Loucy (cell line): Measurements from ENCODE around the gene CAPS.

ENCODE experiments used
- H2AFZ ChIP-seq: fragments of 200-600 bp; sonication (generic); 2 replicates; pipeline ENCODE4 v1.6.0; 2016; ENCODE audit warnings: antibody characterized with exemption, mild to moderate bottlenecking, low read length, moderate library complexity
- H3F3A ChIP-seq: fragments of 200-600 bp; 2 replicates; pipeline ENCODE4 v1.6.0; 2016; ENCODE audit warnings: antibody characterized with exemption, low read depth, mild to moderate bottlenecking
- H3K27me3 ChIP-seq: fragments of 200-600 bp; sonication (generic); 2 replicates; pipeline ENCODE4 v1.6.1; 2014; ENCODE audit warnings: low read length, mild to moderate bottlenecking; ENCODE audit not compliant: insufficient read depth, poor library complexity, severe bottlenecking
- H3K36me3 ChIP-seq: fragments of 200-600 bp; sonication (generic); 2 replicates; pipeline ENCODE4 v1.6.1; 2016; ENCODE audit warnings: low read length; ENCODE audit not compliant: insufficient read depth
- H3K4me1 ChIP-seq: fragments of 200-600 bp; sonication (generic); 2 replicates; pipeline ENCODE4 v1.5.1; 2014; ENCODE audit warnings: low read length, mild to moderate bottlenecking; ENCODE audit not compliant: insufficient read depth, poor library complexity, severe bottlenecking
- H3K4me2 ChIP-seq: fragments of 200-600 bp; sonication (generic); 2 replicates; pipeline ENCODE4 v1.6.0; 2014; ENCODE audit warnings: antibody characterized with exemption, low read length, low read depth, mild to moderate bottlenecking; ENCODE audit not compliant: poor library complexity, severe bottlenecking
- H3K4me3 ChIP-seq: fragments of 200-600 bp; sonication (generic); 2 replicates; pipeline ENCODE4 v1.5.1; 2014; ENCODE audit warnings: low read length, mild to moderate bottlenecking, mixed read lengths; ENCODE audit not compliant: poor library complexity, severe bottlenecking
- H3K79me2 ChIP-seq: fragments of 200-600 bp; sonication (generic); 2 replicates; pipeline ENCODE4 v1.6.1; 2014; ENCODE audit warnings: low read length; ENCODE audit not compliant: insufficient read depth
- H3K9ac ChIP-seq: fragments of 200-600 bp; sonication (generic); 2 replicates; pipeline ENCODE4 v1.6.0; 2014; ENCODE audit warnings: mild to moderate bottlenecking, low read depth, low read length, moderate library complexity; ENCODE audit not compliant: poor library complexity, severe bottlenecking
- H3K9me2 ChIP-seq: fragments of 200-600 bp; sonication (generic); replicated peaks from 2 replicates; pipeline ENCODE4 v1.6.1; 2016; ENCODE audit warnings: low read depth, low read length, mixed read lengths
- H3K9me3 ChIP-seq: fragments of 200-600 bp; sonication (generic); 2 replicates; pipeline ENCODE4 v1.6.1; 2014; ENCODE audit warnings: mild to moderate bottlenecking, antibody characterized with exemption, low read length, low read depth; ENCODE audit not compliant: insufficient read depth
- H4K20me1 ChIP-seq: fragments of 200-600 bp; sonication (generic); 2 replicates; pipeline ENCODE4 v1.6.0; 2014; ENCODE audit warnings: antibody characterized with exemption, low read length, mild to moderate bottlenecking; ENCODE audit not compliant: insufficient read depth, poor library complexity, severe bottlenecking
- EZH2phosphoT487 ChIP-seq: fragments of 200-600 bp; IDR thresholded peaks from 2 replicates; pipeline ENCODE4 v1.6.1; 2018; ENCODE audit warnings: antibody characterized with exemption, mild to moderate bottlenecking, moderate library complexity, borderline replicate concordance
- TF ChIP-seq, protein P1 (sequence below): fragments of 200-600 bp; sonication (generic); conservative IDR thresholded peaks from 2 replicates; pipeline ENCODE4 v1.5.1; 2014; ENCODE audit warnings: mild to moderate bottlenecking, antibody characterized with exemption, low read length

Gene CAPS

DNA sequence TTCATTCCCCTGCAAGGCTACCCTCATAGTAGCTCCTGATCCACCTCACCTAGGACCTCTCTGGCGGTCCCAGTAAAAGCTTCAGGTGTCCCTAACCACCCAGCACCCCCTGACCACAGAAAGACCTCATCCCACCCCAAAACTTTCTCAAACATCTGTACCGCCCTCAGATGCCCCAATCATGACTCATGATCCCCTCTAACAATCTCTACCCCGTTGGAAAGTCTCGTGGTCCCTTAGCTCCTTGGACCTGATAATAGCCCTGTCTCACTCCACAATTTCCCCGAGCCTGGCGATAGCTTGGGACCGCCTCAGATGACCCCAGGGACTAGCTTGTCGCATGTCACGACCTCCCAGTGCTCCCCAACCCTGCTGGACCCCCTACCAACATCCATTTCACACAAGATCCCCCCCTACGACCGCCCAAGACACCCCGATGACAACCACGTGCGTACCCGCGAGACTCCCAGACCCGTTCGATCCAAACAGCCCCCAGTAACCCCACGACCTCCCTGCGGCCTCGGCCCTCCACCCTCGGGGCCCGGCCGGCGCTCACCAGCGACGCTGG is 10.9 kb upstream of the CAPS start:
- H4K20me1 ChIP-seq, result peaks cover 27% of the 10 kb centered on the region
- H3F3A ChIP-seq, result no peaks in the 10 kb centered on the region
- H3K4me1 ChIP-seq, result peaks cover 18% of the 10 kb centered on the region
- H3K27me3 ChIP-seq, result no peaks in the 10 kb centered on the region
- H3K9me3 ChIP-seq, result no peaks in the 10 kb centered on the region
- H3K9me2 ChIP-seq, result no peaks in the 10 kb centered on the region
- H3K36me3 ChIP-seq, result no peaks in the 10 kb centered on the region
- H3K4me2 ChIP-seq, result peak overlapping the region; percentile 81
- peak overlapping the region; percentile 95 for H3K9ac ChIP-seq
- H2AFZ ChIP-seq, result peak overlapping the region; percentile 95
- peaks cover 43% of the 10 kb centered on the region for H3K79me2 ChIP-seq
- peak overlapping the region; percentile 91 for H3K4me3 ChIP-seq
- TF ChIP-seq, protein P1, sequence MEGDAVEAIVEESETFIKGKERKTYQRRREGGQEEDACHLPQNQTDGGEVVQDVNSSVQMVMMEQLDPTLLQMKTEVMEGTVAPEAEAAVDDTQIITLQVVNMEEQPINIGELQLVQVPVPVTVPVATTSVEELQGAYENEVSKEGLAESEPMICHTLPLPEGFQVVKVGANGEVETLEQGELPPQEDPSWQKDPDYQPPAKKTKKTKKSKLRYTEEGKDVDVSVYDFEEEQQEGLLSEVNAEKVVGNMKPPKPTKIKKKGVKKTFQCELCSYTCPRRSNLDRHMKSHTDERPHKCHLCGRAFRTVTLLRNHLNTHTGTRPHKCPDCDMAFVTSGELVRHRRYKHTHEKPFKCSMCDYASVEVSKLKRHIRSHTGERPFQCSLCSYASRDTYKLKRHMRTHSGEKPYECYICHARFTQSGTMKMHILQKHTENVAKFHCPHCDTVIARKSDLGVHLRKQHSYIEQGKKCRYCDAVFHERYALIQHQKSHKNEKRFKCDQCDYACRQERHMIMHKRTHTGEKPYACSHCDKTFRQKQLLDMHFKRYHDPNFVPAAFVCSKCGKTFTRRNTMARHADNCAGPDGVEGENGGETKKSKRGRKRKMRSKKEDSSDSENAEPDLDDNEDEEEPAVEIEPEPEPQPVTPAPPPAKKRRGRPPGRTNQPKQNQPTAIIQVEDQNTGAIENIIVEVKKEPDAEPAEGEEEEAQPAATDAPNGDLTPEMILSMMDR, result no peak
- no peak for TF ChIP-seq EZH2phosphoT487

DNA sequence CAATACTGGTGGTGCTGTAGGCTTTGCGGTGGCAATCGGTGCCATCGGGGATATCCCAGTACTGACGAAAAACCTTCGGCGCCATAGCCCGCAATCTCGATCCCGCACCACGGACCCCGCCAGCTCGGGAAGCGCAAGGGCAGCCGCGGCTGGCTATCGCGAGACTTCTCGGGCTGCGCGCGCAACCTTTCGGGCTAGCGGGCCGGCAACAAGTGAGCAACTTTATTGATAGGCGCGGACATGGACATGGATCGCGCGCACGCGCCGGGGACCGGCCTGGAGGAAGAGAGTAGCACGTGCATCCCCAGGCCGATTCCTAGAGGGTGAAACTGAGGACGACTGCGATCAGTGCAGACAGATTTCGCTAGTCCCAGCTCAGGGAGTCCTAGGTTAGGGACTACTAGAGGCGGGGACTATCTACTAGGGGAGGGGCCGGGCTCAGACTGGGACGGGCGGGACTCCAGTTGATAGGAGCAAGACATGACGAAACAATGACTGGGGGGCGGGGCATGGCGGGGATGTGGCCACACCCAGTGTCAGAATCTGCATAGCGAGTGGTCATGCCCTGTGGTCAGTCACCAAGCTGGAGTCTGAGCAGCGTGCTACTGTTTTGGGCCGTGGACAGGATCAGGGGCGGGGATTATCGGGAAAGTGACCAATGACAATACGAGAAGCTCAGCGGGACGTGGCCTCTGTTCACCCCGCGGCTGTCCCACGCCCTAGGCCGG is 10.3 kb upstream of the CAPS start, which contains the start of gene NDUFA11:
Gene NDUFA11 (minus strand): TSS at position 167 of the 728 bp plus-strand sequence. CDS start 82 bp downstream, at position 85.
- peaks cover 26% of the 10 kb centered on the region for H4K20me1 ChIP-seq
- peak within 1 kb of the TSS; percentile 95 for H2AFZ ChIP-seq
- no peaks in the 10 kb centered on the region for H3K27me3 ChIP-seq
- no peaks in the 10 kb centered on the region for H3K36me3 ChIP-seq
- H3K79me2 ChIP-seq, result peaks cover 38% of the 10 kb centered on the region
- no peaks in the 10 kb centered on the region for H3K9me3 ChIP-seq
- peak within 1 kb of the TSS; percentile 95 for H3K4me3 ChIP-seq
- H3K9ac ChIP-seq, result peak within 1 kb of the TSS; percentile 95
- no peaks in the 10 kb centered on the region for H3K9me2 ChIP-seq
- H3F3A ChIP-seq, result no peaks in the 10 kb centered on the region
- TF ChIP-seq, protein P1, result no peak
- TF ChIP-seq EZH2phosphoT487, result no peak
- peak within 1 kb of the TSS; percentile 81 for H3K4me2 ChIP-seq
- H3K4me1 ChIP-seq, result peaks cover 18% of the 10 kb centered on the region

DNA sequence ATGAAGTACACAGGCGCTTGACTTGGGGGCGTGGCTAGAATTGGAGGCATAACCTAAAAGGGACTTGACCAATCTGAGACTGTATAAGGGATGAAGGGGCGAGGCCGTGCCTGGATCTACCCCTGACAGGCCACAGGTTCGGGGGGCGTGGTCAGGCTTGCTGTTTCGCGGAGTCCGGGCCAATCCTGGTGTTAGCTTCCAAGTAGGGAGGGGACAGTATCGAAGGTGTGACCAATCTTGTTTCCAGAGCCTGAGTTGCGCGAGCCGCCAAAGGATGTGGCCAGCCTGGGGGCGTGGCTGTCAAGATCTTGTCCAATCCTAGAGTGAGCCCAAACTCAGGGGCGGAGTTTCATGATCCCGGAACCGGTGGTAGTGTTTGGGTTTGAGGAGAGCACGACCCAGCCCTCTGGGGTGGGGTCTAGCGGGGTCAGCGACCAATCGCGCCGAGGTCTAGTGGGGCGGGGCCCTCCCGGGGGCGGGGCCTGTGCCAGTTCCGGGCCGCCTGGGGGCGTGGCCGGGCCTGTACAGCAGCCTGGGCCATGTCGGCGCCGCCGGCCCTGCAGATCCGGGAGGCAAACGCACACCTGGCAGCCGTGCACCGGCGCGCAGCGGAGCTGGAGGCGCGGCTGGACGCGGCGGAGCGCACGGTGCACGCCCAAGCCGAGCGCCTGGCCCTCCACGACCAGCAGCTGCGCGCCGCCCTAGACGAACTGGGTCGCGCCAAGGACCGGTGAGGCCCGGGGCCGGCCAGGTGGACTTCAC is 9.5 kb upstream of the CAPS start, which contains the start of gene VMAC:
Gene VMAC (plus strand): TSS at position 521 of the 762 bp plus-strand sequence. CDS start 19 bp downstream, at position 540.
- Histone ChIP-seq H3K4me3 (peak within 1 kb of the TSS; percentile 95), H4K20me1 (peaks cover 26% of the 10 kb centered on the region), H3K27me3 (no peaks in the 10 kb centered on the region), H3K9ac (peak within 1 kb of the TSS; percentile 95), H3K9me3 (no peaks in the 10 kb centered on the region), H3K36me3 (no peaks in the 10 kb centered on the region), H3F3A (no peaks in the 10 kb centered on the region), H2AFZ (peak within 1 kb of the TSS; percentile 95), H3K79me2 (peaks cover 38% of the 10 kb centered on the region), H3K4me2 (peak within 1 kb of the TSS; percentile 82), H3K9me2 (no peaks in the 10 kb centered on the region), H3K4me1 (peaks cover 18% of the 10 kb centered on the region)
- TF ChIP-seq EZH2phosphoT487, result no peak
- TF ChIP-seq, protein P1, result no peak
